SK-N-SH treated with all-trans-retinoic acid at 6 μM for 48 hours (cell line): ENCODE data around the gene EMCN.
A peak's percentile ranks its signal among the peaks of the same experiment; 100 is the strongest.

Experiments used
- ATAC-seq: fragments of 200-7000 bp; cut with Tn5 transposase; 3 replicates; pipeline ENCODE4 v1.9.1; 2020; ENCODE audit warnings: mild to moderate bottlenecking, moderate library complexity
- ARNTL ChIP-seq: fragments of 450-650 bp; formaldehyde crosslinking; IDR thresholded peaks from 2 replicates; pipeline ENCODE4 v1.5.0; 2020; ENCODE audit warnings: low read depth, mild to moderate bottlenecking, moderate library complexity, borderline replicate concordance
- BACH2 ChIP-seq: fragments of 250-450 bp; sonication (Bioruptor Pico); IDR thresholded peaks from 2 replicates; pipeline ENCODE4 v1.9.0; 2021; ENCODE audit warnings: mild to moderate bottlenecking, borderline replicate concordance
- CREB5 ChIP-seq: fragments of 250-450 bp; sonication (Bioruptor Pico); IDR thresholded peaks from 2 replicates; pipeline ENCODE4 v1.5.1; 2020; ENCODE audit warnings: low read depth, mild to moderate bottlenecking, moderate library complexity
- CSDC2 ChIP-seq: fragments of 250-450 bp; sonication (Bioruptor Pico); IDR thresholded peaks from 2 replicates; pipeline ENCODE4 v1.5.0; 2020; ENCODE audit warnings: mild to moderate bottlenecking, moderate library complexity
- CSRNP3 ChIP-seq: fragments of 250-450 bp; sonication (Bioruptor Pico); IDR thresholded peaks from 2 replicates; pipeline ENCODE4 v1.5.1; 2021; ENCODE audit warnings: mild to moderate bottlenecking, moderate library complexity
- ESRRG ChIP-seq: fragments of 250-450 bp; sonication (Bioruptor Pico); IDR thresholded peaks from 2 replicates; pipeline ENCODE4 v1.6.1; 2021; ENCODE audit warnings: mild to moderate bottlenecking
- ISL1 ChIP-seq: fragments of 250-450 bp; sonication (Bioruptor Pico); IDR thresholded peaks from 2 replicates; pipeline ENCODE4 v2.1.2; 2022; ENCODE audit warnings: mild to moderate bottlenecking, moderate library complexity
- PATZ1 ChIP-seq: fragments of 250-450 bp; sonication (Bioruptor Pico); IDR thresholded peaks from 2 replicates; pipeline ENCODE4 v1.8.0; 2020; ENCODE audit warnings: mild to moderate bottlenecking, moderate library complexity, borderline replicate concordance
- POU6F1 ChIP-seq: fragments of 250-450 bp; sonication (Bioruptor Pico); IDR thresholded peaks from 2 replicates; pipeline ENCODE4 v1.8.0; 2021; ENCODE audit warnings: low read depth, mild to moderate bottlenecking, moderate library complexity, borderline replicate concordance
- PPARA ChIP-seq: fragments of 250-450 bp; sonication (Bioruptor Pico); IDR thresholded peaks from 2 replicates; pipeline ENCODE4 v1.5.0; 2020; ENCODE audit warnings: mild to moderate bottlenecking, borderline replicate concordance
- RARB ChIP-seq: fragments of 250-450 bp; sonication (Bioruptor Pico); IDR thresholded peaks from 2 replicates; pipeline ENCODE4 v1.8.0; 2021; ENCODE audit warnings: mild to moderate bottlenecking, moderate library complexity
- SNAI2 ChIP-seq: fragments of 250-450 bp; sonication (Bioruptor Pico); IDR thresholded peaks from 2 replicates; pipeline ENCODE4 v1.5.0; 2020; ENCODE audit warnings: mild to moderate bottlenecking, moderate library complexity
- TCF4 ChIP-seq: fragments of 250-450 bp; sonication (Bioruptor Pico); IDR thresholded peaks from 2 replicates; pipeline ENCODE4 v1.8.0; 2021; ENCODE audit warnings: mild to moderate bottlenecking, moderate library complexity, borderline replicate concordance
- TOX ChIP-seq: fragments of 250-450 bp; sonication (Bioruptor Pico); IDR thresholded peaks from 2 replicates; pipeline ENCODE4 v1.8.0; 2021; ENCODE audit warnings: mild to moderate bottlenecking, moderate library complexity, borderline replicate concordance
- TSHZ2 ChIP-seq: fragments of 250-450 bp; sonication (Bioruptor Pico); IDR thresholded peaks from 2 replicates; pipeline ENCODE4 v1.5.0; 2020; ENCODE audit warnings: mild to moderate bottlenecking, moderate library complexity
- ZC3H10 ChIP-seq: fragments of 250-450 bp; sonication (Bioruptor Pico); IDR thresholded peaks from 2 replicates; pipeline ENCODE4 v1.5.1; 2021; ENCODE audit warnings: mild to moderate bottlenecking, moderate library complexity
- ZFP3 ChIP-seq: fragments of 250-450 bp; sonication (Bioruptor Pico); IDR thresholded peaks from 2 replicates; pipeline ENCODE4 v1.5.0; 2020; ENCODE audit warnings: mild to moderate bottlenecking, moderate library complexity
- ZFP30 ChIP-seq: fragments of 450-650 bp; formaldehyde crosslinking; IDR thresholded peaks from 2 replicates; pipeline ENCODE4 v1.5.0; 2022; ENCODE audit warnings: mild to moderate bottlenecking, moderate library complexity
- ZNF565 ChIP-seq: fragments of 450-650 bp; formaldehyde crosslinking; conservative IDR thresholded peaks from 2 replicates; pipeline ENCODE4 v1.5.0; 2020; ENCODE audit warnings: low read depth, mild to moderate bottlenecking, moderate library complexity
- ZNF70 ChIP-seq: fragments of 450-650 bp; formaldehyde crosslinking; IDR thresholded peaks from 2 replicates; pipeline ENCODE4 v1.5.0; 2020; ENCODE audit warnings: mild to moderate bottlenecking, moderate library complexity
- ZNF8 ChIP-seq: fragments of 450-650 bp; formaldehyde crosslinking; IDR thresholded peaks from 2 replicates; pipeline ENCODE4 v1.5.0; 2020; ENCODE audit warnings: mild to moderate bottlenecking, moderate library complexity

The EMCN gene

GRCh38 chr4:100557306-100557705, 39.5 kb upstream of the EMCN start:
- ATAC-seq = no peak
- TF ChIP-seq ISL1 (no peak), BACH2 (CRISPR knock-in tag) (no peak), TOX (CRISPR knock-in tag) (no peak), TCF4 (CRISPR knock-in tag) (no peak), ZC3H10 (CRISPR knock-in tag) (no peak), POU6F1 (CRISPR knock-in tag) (no peak), SNAI2 (no peak)

GRCh38 chr4:100555611-100556337, 38.0 kb upstream of the EMCN start:
- no peak for TF ChIP-seq PPARA (CRISPR knock-in tag)
- no peak for TF ChIP-seq ZFP3
- TF ChIP-seq TOX (CRISPR knock-in tag) = no peak
- no peak for TF ChIP-seq TSHZ2
- TF ChIP-seq CSRNP3 (CRISPR knock-in tag) = no peak
- no peak for TF ChIP-seq ZFP30
- no peak for TF ChIP-seq CREB5 (CRISPR knock-in tag)
- no peak for TF ChIP-seq ZC3H10 (CRISPR knock-in tag)
- no peak for TF ChIP-seq ZNF8 (CRISPR knock-in tag)
- no peak for TF ChIP-seq BACH2 (CRISPR knock-in tag)
- no peak for TF ChIP-seq POU6F1 (CRISPR knock-in tag)
- TF ChIP-seq RARB (CRISPR knock-in tag) = no peak
- TF ChIP-seq PATZ1 = no peak
- TF ChIP-seq ZNF70 (CRISPR knock-in tag) = no peak
- TF ChIP-seq ARNTL (CRISPR knock-in tag) = no peak
- no peak for TF ChIP-seq TCF4 (CRISPR knock-in tag)
- TF ChIP-seq CSDC2 (CRISPR knock-in tag) = no peak
- no peak for TF ChIP-seq SNAI2
- TF ChIP-seq ESRRG = no peak
- TF ChIP-seq ZNF565 (CRISPR knock-in tag) = no peak
- peak; percentile 92 for ATAC-seq
